Body of pancreas (tissue), 4 donors: ENCODE data around the gene ADH4. TPM values are rescaled to one million over a fixed set of nuclear protein-coding genes. Genes with fewer than 3 reads are reported as not detected.
A peak's percentile ranks its signal among the peaks of the same experiment; 100 is the strongest.

Experiments
- ATAC-seq: fragments of 150-250 bp; one replicate; pipeline ENCODE4 v1.9.1; 2016
- DNase-seq, 4 donors: peaks; one replicate each; pipeline ENCODE4 v3.0.0-alpha.2; 2019
- H3K27ac ChIP-seq, 4 donors: fragments of 200-600 bp; sonication (generic); 1 replicate in 3 of 4; 2 replicates in 1 of 4; pipeline versions ENCODE4 v1.5.1 to v1.6.1; 2016 to 2019; ENCODE audit warnings: mild to moderate bottlenecking in 1 of 4, mixed read lengths in 1 of 4, moderate library complexity in 1 of 4
- H3K27me3 ChIP-seq, 2 donors: fragments of 200-600 bp; sonication (generic); one replicate each; pipeline ENCODE4 v1.6.0; 2016; ENCODE audit warnings: mild to moderate bottlenecking in 1 of 2
- H3K36me3 ChIP-seq, 2 donors: fragments of 200-600 bp; sonication (generic); replicated peaks in 1 of 2; 2 replicates each; pipeline ENCODE4 v1.5.1; 2016; ENCODE audit warnings: low read depth in 2 of 2; ENCODE audit not compliant: insufficient read depth in 1 of 2
- H3K4me1 ChIP-seq: fragments of 200-600 bp; sonication (generic); one replicate; pipeline ENCODE4 v1.6.0; 2016
- H3K4me3 ChIP-seq, 2 donors: fragments of 200-600 bp; sonication (generic); 1 replicate in 1 of 2; 2 replicates in 1 of 2; pipeline ENCODE4 v1.5.1; 2016 to 2019
- H3K9me3 ChIP-seq, 3 donors: fragments of 200-600 bp; sonication (generic); 1 replicate in 2 of 3; 2 replicates in 1 of 3; pipeline ENCODE4 v1.5.1; 2016
- CTCF ChIP-seq, 7 experiments: fragments of 450-650 bp in 4 of 7; fragments of 200-600 bp in 3 of 7; sonication (generic) in 3 of 7; IDR thresholded peaks; one replicate each; pipeline ENCODE4 v1.5.1; 2016 to 2019; ENCODE audit warnings: antibody characterized with exemption in 7 of 7
- POLR2A ChIP-seq, 3 donors: fragments of 450-650 bp; IDR thresholded peaks; one replicate each; pipeline ENCODE4 v1.6.1; 2016; ENCODE audit warnings: antibody characterized with exemption in 3 of 3, mild to moderate bottlenecking in 2 of 3
- WGBS, 2 donors: methylation state at CpG; one replicate each; pipeline ENCODE4 v1.1.5; 2017; 5-methylcytosine and 5-hydroxymethylcytosine counted together
- intact Hi-C: fragments of 100-400 bp; cut with DNase I; formaldehyde crosslinking; loops from one replicate; pipeline ENCODE4 v1.15.1; 2023
- total RNA-seq, 2 donors: library from RNA; depleted of rRNA; stranded (reverse); fragments of >200 nt; gene quantifications; one replicate each; pipeline ENCODE4 v1.1.0, GENCODE V29; 2016

Gene ADH4
- total RNA-seq, 2 donors from 2014 or later, result not detected

- DNase-seq, result no peak
- intact Hi-C loops, result no loop called here
- Histone ChIP-seq H3K4me3 (no peak overlapping the region), H3K27me3 (no peaks in the 10 kb centered on the region), H3K9me3 (no peaks in the 10 kb centered on the region), H3K27ac (peak overlapping the region in 2 of 4 donors; percentile 2 to 17), H3K36me3 (no peaks in the 10 kb centered on the region), H3K4me1 (peaks cover 50% of the 10 kb centered on the region)
- WGBS, 2 donors, result 41 to 51% methylated on average over 4 of the region's 4 CpGs
- TF ChIP-seq POLR2A (IDR thresholded peaks at IDR 0.05), result no peak
- TF ChIP-seq CTCF (IDR thresholded peaks at IDR 0.05), result no peak
- peak; percentile 61 for ATAC-seq
These were observed 10.7 kb upstream of the ADH4 start for GRCh38 chr4:99154658-99155342.

- Histone ChIP-seq H3K4me1 (peaks cover 52% of the 10 kb centered on the region), H3K27me3 (no peaks in the 10 kb centered on the region), H3K4me3 (no peak overlapping the region), H3K27ac (peak overlapping the region; percentile 18 to 66 (median 50)), H3K9me3 (no peaks in the 10 kb centered on the region), H3K36me3 (no peaks in the 10 kb centered on the region)
- ATAC-seq, result peak; percentile 36
- intact Hi-C loops, result no loop called here
- WGBS, 2 donors, result 4 to 13% methylated on average over 1 of the region's 1 CpG
- no peak for DNase-seq
- no peak for TF ChIP-seq POLR2A (IDR thresholded peaks at IDR 0.05)
- TF ChIP-seq CTCF (IDR thresholded peaks at IDR 0.05), result no peak
These were observed 7.9 kb upstream of the ADH4 start for GRCh38 chr4:99151995-99152394.

- WGBS, 2 donors, result 42 to 59% methylated on average over 3 of the region's 3 CpGs
- H3K4me1 ChIP-seq, result peaks cover 47% of the 10 kb centered on the region
These were observed 7.4 kb upstream of the ADH4 start for GRCh38 chr4:99151452-99151851.

GRCh38 chr4:99149426-99150019 lies 5.4 kb upstream of the ADH4 start:
- DNase-seq, result no peak
- ATAC-seq, result no peak
- Histone ChIP-seq H3K4me1 (peaks cover 31% of the 10 kb centered on the region), H3K4me3 (no peak overlapping the region), H3K36me3 (no peaks in the 10 kb centered on the region), H3K27ac (no peak overlapping the region), H3K27me3 (no peaks in the 10 kb centered on the region), H3K9me3 (no peaks in the 10 kb centered on the region)
- 100% methylated on average over 1 of the region's 6 CpGs for WGBS, 2 donors
- TF ChIP-seq POLR2A (IDR thresholded peaks at IDR 0.05) (no peak), CTCF (IDR thresholded peaks at IDR 0.05) (no peak)
- intact Hi-C loops, result no loop called here

More at GRCh38 chr4:99151452-99151851, 7.4 kb upstream of the ADH4 start:
- Histone ChIP-seq H3K4me3 (no peak overlapping the region), H3K9me3 (no peaks in the 10 kb centered on the region), H3K27me3 (no peaks in the 10 kb centered on the region), H3K36me3 (no peaks in the 10 kb centered on the region), H3K27ac (peak overlapping the region in 3 of 4 donors; percentile 45 to 66 (median 54))
- intact Hi-C loops, result no loop called here
- TF ChIP-seq POLR2A (IDR thresholded peaks at IDR 0.05) (no peak), CTCF (IDR thresholded peaks at IDR 0.05) (no peak)
- ATAC-seq, result peak; percentile 73
- DNase-seq, result peak in 1 of 4 donors; percentile 45
